GM12865 (cell line): ENCODE results near the gene MTR.

Experiments
- DNase-seq: peaks from one replicate; pipeline ENCODE4 v3.0.0; 2010; ENCODE audit warnings: low read depth
- H3K4me3 ChIP-seq: 2 replicates; pipeline ENCODE4 v1.5.1; 2011; ENCODE audit warnings: mild to moderate bottlenecking, low read depth, low read length, control low read depth
- TF ChIP-seq, protein P1 (sequence below): IDR thresholded peaks from 2 replicates; pipeline ENCODE4 v1.5.1; 2011; ENCODE audit warnings: low read length, control low read depth, low read depth, inconsistent platforms; ENCODE audit not compliant: insufficient read depth; ENCODE audit errors: missing control alignments

The MTR gene

GRCh38 chr1:236860674-236861073 is 65.6 kb downstream of the MTR start:
- H3K4me3 ChIP-seq: no peak overlapping the region
- TF ChIP-seq, protein P1, sequence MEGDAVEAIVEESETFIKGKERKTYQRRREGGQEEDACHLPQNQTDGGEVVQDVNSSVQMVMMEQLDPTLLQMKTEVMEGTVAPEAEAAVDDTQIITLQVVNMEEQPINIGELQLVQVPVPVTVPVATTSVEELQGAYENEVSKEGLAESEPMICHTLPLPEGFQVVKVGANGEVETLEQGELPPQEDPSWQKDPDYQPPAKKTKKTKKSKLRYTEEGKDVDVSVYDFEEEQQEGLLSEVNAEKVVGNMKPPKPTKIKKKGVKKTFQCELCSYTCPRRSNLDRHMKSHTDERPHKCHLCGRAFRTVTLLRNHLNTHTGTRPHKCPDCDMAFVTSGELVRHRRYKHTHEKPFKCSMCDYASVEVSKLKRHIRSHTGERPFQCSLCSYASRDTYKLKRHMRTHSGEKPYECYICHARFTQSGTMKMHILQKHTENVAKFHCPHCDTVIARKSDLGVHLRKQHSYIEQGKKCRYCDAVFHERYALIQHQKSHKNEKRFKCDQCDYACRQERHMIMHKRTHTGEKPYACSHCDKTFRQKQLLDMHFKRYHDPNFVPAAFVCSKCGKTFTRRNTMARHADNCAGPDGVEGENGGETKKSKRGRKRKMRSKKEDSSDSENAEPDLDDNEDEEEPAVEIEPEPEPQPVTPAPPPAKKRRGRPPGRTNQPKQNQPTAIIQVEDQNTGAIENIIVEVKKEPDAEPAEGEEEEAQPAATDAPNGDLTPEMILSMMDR: no peak
- no peak for DNase-seq

DNA sequence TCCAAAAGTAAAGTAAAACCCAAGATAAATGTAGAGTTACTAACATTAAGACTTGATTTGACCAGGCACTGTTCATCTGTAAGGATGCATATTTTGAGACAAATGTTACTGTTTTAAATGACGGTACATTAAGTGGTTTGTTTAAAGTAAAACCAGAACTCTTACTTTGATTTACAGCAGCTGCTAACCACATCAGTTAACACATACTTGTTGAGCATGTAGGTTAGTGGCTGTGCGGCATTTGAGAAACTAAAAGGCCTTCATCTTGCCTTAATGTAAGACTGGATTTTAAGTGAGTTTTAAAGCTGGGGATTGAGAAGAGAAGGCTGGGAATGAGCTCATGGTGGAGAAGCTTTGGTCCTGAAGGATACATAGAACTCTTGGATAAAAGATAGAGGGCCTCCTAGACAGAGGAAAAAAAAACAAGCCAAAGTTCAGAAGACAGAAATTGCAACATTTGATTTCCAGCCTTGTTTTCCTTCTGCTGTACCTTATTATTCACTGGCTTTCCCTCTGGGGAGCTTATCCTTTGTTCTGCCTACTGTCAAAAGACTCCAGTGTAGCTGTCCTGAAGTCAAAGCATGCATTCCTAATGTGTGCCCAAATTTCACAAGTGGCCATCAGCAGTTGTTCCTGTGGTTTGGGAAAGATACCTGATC is 66.6 kb downstream of the MTR start:
- DNase-seq: no peak
- TF ChIP-seq, protein P1: no peak
- H3K4me3 ChIP-seq: no peak overlapping the region

DNA sequence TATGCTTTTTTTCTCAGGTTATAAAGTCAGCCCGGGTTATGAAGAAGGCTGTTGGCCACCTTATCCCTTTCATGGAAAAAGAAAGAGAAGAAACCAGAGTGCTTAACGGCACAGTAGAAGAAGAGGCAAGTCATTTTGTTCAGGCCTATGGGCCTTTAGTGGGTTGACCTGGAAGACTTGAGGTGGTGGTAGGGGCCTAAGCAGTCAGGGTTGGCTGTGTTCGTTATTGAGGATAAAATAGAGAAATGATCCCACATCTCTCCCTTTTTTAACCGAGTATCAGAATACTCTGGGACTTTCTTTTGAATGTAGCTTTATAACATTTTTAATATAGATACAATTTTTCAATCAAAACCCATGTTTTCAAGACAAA is 67.1 kb downstream of the MTR start:
- no peak overlapping the region for H3K4me3 ChIP-seq
- TF ChIP-seq, protein P1: no peak
- no peak for DNase-seq

DNA sequence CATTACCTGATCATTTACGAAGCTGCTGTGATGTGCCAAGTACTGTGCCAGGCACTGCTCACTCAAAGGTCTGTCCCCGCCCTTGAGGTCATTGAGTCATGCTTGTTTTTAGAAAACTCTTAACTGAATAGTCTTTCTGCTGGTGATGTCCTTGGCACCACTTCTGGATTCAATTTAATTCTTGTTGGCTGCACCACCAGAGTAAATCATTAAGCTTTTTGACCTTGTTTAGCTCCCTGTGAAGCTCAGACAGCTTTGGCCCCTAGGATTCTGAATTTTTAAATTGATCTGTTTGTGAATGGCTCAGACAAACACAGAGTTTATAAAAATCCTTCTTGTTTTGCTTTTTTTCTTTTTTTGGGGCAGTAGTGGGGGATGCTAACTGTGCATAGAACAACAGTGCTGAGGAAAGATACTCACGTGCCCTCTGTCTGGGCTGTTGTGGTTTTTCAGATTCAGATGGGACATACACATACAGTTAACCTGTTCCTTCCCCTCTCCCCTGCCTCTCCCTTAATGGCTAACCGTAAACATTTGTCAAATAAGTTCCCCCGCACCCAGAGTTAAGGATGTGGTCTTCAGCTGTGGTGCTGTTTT is 67.6 kb downstream of the MTR start:
- TF ChIP-seq, protein P1: no peak
- DNase-seq: no peak
- no peak overlapping the region for H3K4me3 ChIP-seq

GRCh38 chr1:236864211-236864610 is 69.1 kb downstream of the MTR start:
- DNase-seq: no peak
- H3K4me3 ChIP-seq: no peak overlapping the region
- TF ChIP-seq, protein P1: no peak

DNA sequence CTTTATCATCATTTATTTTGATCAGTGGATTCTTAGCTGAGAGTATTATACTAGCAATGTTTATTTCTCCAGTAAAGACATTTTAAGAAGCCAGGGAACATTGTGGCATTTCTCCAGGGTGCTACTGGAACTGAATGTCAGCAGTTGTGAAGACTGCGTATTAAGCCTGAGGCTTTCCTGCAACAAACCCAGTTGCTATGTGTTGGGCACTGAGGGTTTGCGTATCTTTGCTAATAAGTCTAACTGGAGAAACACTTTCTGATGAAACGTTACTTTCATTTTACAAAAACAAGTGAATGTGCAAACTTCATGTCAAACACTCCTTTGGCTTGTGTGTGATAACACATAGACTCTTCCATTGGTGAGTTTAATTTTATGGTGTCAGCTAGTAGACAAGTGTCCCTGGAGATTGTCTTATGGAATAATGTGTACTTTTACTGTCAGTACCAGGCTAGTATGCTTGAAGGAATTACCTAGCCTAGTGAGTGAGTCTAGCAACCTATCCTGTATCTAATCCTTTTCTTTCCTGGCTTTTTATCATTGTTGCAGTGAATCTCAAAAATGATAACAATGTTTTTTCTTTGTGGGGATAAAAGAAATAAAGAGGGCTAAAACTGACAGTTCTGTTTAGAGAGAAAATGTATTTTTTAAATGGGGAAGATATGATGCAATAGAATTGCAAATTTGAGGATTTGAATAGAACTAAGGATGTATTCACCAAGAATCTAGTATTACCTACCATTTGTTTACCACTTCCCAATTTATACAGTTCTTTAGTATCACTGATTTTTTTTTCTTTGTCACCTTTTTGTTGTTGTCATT is 70.1 kb downstream of the MTR start:
- TF ChIP-seq, protein P1: no peak
- DNase-seq: no peak
- H3K4me3 ChIP-seq: no peak overlapping the region
